ENCODE measurements around the gene SERF2.
A peak's percentile ranks its signal among the peaks of the same experiment; 100 is the strongest.
"Not testable (repeated sequence)": the region's sequence is repeated elsewhere in the genome, so short reads cannot be mapped to it uniquely, and the experiment has no call there.

The SERF2 gene

DNA sequence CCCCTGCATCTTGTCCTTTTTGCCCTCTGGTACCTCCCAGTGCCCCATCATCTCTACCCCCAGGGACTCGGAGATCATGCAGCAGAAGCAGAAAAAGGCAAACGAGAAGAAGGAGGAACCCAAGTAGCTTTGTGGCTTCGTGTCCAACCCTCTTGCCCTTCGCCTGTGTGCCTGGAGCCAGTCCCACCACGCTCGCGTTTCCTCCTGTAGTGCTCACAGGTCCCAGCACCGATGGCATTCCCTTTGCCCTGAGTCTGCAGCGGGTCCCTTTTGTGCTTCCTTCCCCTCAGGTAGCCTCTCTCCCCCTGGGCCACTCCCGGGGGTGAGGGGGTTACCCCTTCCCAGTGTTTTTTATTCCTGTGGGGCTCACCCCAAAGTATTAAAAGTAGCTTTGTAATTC lies 1.5 kb downstream of the SERF2 start:
- no peak for DNase-seq (ENCODE audit: low spot score)

DNA sequence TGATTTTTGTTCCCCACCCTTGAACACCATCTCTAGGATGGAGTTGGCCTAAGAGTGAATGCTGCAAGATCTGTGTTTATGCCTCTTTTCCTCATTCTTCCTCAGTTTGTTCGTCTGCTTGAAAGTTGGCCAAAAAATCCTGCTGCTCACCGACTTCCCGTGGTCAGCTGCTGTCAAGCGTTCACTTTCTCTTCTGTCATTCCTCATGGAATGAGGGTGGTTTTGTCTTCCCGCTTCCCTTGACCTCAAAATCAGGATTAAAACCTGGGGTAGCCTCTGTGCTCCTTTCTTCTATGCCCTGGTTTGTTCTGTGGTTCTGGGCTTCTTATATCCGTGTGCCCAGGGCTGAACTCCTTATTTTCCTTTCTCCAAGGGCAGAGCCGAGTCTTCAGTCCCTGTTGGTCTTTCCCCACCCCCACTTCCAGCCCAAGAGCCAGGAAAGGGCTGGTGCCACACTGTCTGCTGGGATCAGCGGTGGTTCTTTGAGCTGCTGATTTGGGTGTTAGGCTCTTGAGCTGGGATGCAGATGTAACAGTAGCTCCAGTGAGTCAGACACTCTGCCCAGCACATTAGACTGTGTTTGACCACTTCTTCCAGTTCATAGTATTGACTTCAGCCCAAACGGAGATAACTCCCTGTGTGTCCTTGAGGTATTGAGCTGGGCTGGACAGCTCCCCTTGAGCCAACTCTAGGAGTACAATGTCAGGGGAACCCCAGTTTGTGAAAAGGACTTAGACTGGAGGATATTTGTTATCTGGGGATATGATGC lies 2.3 kb downstream of the SERF2 start:
- DNase-seq (ENCODE audit: low spot score) = no peak

DNA sequence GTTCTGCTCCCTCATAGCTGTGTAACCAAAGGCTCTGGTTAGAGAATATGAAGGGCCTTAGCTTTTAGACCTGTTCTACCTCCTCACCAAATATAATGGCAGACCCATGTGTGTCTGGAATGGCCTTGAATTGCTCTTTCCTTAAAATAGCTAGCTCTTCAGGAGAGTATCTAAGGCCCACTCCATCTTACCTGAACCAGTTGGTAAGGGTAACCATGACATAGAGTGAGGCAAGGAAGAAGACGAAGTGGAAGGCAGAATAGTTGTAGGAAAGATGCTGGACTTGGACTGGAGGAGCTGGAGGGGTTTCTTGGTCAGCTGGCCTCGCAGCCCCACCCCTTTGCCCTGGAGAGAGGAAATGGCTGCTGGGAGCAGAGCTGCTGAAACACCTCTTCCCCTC lies 3.1 kb downstream of the SERF2 start:
- DNase-seq (ENCODE audit: low spot score) = no peak

DNA sequence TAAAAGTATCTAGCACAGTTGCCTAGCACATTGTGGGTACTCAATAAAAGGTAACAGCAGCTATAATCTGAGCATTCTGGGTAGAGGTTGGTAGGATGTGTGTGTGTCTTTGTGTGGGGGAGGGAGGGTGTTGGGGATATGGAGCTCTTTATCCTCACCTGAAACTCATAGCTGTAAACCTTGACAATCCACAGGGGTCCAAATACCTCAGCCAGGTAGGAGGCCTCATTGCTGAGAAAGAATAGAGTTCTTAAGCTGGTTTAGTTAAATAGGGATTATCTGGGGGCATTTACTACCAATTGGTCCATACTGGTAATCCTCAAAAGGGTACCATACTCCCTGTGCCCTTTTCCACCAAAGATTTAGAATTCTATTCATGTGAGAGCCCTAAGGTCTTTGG lies 3.9 kb downstream of the SERF2 start:
- DNase-seq (ENCODE audit: low spot score) = no peak

DNA sequence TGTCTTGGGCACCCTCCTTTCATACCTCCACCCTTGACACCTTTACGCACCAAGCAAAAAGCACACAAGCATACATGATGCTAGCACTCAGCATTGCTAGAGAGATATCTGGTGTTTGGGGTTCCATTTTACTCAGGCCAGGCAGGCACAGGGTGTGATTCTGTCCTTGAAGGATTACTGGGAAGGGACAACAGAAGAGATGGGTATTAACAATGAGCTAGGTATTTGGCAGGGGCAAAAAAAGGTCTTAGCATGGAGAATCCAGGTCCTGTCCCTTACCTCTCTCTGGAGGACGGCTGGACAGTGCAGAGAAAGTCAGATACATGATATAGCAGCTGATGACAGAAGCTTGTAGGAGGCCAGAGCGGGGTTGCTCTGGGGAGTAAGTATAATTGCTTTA lies 4.4 kb downstream of the SERF2 start:
- DNase-seq (ENCODE audit: low spot score) = no peak

DNA sequence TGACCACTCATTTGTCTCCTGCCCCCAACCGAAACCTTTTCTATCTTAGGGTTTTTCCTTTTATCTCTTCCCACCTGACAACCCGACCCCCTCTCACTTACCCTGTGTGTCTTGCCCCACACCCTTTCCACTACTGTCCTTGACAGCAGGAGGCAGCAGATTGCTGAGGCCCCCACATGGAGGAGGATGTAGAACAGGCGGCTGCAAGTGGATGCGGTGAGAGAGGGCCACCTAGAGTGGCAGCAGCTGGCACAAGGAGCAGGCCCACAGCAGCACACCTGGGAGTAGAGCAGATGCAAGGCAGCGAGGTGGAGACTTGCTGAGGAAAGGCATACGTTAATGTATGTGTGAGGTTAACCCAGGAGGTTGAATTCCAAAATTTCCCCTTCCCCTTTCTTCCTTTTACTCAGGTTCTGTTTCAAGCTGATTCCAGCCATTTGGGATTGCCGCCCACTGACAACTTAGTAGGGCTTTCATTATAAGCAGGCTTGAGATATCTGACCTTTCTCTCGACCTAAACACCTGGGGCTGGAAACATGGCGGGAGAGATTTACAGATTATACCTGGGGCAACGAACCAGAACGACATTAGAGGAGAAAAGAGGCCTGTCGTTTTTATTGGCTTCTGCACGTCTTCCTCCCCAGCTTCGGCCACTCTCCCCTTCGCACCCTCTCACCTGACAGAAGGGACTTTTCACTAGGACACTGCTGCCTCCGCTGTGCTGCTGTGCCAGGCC lies 7.3 kb downstream of the SERF2 start:
- DNase-seq (ENCODE audit: low spot score) = no peak

DNA sequence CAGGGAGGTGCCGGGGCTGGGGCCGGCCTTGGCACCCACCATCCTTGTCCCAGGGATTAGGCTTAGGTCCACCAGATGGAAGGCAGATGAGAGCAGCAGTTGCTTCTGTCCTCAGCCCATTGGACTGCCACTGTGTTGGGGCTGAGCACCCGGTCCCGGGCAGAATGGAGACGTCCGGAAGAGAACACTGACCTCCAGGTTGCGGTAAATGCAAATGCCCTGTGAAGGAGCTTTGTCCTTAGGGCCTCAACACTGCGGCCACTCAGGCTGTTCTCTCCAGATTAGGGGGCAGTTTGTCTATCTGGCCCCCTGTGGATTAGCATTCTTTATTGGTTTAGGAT lies 7.8 kb downstream of the SERF2 start, which contains the start of gene SERINC4:
SERINC4 (minus strand) TSS at position 276 of the 341 bp plus-strand sequence; CDS start at position 42, 234 bp downstream.
- DNase-seq (ENCODE audit: low spot score) = no peak

DNA sequence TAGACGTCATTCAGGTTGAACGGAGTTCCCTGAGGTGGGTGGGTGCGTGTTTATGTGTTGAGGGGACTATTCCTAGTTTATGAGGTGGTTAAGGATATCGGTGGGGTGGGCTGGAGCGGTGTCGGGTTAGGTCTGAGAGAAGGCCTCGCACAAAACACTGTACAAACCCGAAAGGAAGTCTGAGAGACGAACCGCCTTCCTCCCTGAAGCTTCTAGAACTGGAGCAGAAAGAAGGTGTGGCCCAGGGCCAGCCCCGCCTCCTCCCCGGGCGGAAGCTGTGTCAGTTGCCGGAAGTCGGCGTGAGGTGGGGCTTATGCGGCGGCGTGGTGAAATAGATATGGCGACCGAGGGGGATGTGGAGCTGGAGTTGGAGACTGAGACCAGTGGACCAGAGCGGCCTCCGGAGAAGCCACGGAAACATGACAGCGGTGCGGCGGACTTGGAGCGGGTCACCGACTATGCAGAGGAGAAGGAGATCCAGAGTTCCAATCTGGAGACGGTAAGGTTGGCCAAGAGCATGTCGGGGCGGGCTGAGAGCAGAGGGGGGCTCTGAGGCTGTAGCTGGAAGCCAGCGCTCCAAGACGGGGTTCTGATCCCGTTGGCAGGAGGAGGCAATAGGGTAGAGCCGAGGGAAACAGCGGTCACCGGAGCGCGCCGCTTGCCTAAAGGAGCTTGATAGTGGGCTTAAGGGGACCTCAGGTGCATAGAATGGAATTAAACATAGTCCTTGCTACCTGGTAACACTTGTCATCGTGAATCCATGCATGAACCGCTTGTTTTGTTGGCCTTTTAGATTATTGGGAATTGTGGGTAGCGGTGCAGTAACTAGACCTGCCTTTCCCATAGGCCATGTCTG lies 8.4 kb downstream of the SERF2 start, which contains the start of gene HYPK:
HYPK (plus strand) TSS at position 314 of the 856 bp plus-strand sequence; CDS start at position 338, 24 bp downstream.
- peak; percentile 94 for DNase-seq (ENCODE audit: low spot score)

DNA sequence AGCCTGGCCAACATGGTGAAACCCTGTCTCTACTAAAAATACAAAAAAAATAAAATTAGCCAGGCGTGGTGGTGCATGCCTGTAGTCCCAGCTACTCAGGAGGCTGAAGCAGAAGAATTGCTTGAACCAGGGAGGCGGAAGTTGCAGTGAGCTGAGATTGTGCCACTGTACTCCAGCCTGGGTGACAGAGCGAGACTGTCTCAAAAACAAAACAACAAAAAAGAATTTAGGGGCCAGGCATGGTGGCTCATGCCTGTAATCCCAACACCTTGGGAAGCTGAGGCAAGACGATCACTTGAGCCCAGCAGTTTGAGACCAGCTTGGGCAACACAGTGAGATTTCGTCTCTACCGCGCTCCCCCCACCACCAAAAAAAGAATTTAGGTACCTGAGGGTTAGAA lies 10.6 kb downstream of the SERF2 start:
- DNase-seq (ENCODE audit: low spot score) = not testable (repeated sequence)

DNA sequence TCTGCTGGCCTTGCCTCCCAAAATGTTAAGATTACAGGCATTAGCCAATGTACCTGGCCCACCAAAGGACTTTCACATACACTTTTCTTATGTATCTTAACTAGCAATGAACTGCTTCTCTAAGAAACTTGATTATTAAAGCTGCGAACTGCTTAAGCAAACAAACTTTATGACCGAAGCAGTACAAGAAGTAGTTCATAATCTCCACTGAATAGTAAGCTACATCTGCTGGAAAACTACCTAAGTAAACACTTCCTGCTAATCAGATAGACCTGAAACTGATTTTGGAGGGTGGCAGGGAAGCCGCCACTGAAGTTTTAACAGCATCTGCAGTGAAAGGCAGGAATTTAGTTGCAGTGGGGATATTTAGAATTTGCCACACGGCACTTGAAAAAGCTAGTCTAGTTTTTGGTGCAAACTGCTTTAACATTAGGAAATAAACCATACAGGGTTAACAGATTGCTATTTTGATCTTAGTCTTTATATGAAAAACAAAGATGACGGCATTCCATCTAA lies 16.4 kb downstream of the SERF2 start:
- no peak for DNase-seq (ENCODE audit: low spot score)

DNA sequence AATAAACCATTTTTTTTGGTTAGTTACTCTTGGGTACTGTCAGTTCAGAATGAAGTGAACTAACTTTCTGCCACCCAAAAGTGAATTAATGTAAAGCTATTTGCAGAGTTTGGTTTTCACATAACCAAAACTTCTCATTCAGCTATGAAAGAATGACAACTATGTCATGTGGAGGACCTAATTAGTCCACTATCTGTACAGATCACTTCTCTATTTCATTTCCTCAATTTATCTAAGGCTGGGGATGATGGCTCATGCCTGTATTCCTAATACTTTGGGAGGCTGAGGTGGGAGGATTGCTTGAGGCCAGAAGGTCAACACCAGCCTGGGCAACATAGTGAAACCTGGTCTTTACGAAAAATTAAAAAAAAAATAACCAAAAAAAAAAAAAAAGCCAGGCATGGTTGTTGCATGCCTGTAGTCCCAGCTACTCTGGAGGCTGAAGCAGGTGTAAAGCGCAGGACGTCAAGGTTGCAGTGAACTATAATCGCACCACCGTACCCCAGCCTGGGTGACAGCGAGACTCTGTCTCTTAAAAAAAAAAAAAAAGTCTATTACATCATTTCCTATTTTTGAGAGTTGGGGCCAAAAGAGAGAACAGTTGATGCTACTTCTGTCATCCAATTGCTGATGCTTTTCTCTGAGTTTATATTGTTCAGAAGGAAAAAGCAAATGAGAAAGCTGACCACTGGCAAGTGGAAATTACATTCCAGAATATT lies 17.0 kb downstream of the SERF2 start:
- DNase-seq (ENCODE audit: low spot score) = no peak

DNA sequence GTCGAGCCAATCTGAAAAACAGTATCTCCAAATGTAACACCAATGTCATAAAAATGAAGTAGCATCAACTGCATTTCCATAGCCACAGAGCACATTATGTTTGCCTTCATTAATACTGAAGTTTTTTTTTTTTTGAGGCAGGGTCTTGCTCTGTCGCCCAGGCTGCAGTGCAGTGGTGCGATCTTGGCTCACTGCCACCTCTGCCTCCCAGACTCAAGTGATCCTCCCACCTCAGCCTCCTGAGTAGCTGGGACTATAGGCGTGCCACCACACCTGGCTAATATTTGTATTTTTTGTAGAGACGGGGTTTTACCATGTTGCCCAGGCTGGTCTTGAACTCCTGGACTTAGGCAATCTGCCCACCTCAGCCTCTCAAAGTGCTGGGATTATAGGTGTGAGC lies 22.9 kb downstream of the SERF2 start:
- DNase-seq (ENCODE audit: low spot score) = not testable (repeated sequence)

DNA sequence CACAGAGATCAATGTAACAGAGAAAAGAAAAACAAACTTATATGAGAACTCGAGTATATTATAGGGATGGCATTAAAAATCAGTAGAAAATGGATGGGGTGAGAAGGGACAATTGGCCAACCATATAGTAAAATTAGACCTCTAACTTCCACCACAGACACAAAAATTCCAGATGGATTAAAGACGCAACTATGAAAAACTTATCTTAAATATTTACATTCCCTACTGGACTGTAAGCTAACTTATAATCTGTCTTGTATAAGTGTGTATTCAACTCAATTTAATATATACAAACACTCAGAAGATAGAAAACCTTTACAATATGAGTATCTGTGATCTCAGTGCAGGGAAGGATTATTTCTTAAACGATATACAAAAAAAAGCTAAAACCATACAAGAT lies 29.4 kb downstream of the SERF2 start:
- no peak for DNase-seq (ENCODE audit: low spot score)

DNA sequence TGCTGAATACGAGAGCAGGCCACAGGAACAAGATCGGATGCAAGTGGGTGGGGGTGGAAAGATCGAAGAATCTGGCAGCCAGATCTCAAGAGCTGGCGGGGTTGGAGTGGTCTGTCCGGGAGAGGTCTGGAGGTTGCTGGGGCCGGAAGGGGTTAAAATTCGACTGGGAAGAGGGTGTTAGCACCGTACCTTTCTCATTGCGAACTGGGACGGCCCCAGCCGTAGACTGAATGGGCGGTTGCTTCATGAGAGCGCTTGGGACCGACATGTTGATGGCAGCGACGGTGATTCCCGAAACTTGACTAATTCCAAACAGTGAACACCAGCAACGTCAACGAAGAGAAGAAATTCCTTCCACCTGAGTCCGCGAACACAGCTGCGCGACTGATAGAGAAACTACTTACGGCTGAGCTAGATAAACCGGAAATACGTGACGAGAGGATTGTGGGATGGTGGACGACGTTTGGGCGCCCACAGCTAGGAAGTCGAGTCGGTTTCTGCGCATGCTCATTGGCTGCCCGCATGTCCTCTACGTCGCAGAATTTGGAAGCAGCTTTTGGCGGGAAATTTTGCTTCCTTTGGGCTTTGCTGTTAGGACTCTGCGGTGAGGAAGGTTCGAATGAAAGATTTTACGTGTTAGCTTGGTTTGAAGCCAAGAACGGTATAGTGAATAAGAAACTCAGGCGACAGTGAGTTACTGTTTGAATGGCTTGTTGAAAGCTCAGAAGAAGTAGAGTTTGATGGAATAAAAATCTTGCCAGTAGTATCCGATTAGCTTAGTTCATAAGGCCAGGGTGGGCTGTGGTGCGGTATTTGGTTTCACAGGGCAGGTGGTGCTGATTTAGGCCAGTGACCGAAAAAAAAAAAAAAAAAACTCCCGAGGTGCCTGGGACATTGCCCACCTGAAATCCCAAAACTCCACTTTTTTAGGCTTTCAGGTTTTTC lies 32.5 kb downstream of the SERF2 start, which contains the start of gene MFAP1:
MFAP1 (minus strand) TSS at position 389 of the 945 bp plus-strand sequence; CDS start at position 268, 121 bp downstream.
- DNase-seq (ENCODE audit: low spot score) = peak; percentile 89

DNA sequence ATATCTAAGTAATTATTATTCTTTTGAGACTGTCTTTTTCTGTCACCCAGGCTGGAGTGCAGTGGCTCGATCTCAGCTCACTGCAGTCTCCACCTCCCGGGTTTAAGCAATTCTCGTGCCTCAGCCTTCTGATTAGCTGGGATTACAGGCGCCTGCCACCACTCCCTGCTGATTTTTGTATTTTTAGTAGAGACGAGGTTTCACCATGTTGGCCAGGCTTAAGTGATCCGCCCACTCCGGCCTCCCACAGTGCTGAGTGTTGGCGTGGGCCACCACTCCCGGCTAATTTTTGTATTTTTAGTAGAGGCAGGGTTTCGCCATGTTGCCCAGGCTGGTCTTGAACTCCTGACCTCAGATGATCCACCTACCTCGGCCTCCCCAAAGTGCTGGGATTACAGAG lies 33.2 kb downstream of the SERF2 start:
- DNase-seq (ENCODE audit: low spot score) = not testable (repeated sequence)

DNA sequence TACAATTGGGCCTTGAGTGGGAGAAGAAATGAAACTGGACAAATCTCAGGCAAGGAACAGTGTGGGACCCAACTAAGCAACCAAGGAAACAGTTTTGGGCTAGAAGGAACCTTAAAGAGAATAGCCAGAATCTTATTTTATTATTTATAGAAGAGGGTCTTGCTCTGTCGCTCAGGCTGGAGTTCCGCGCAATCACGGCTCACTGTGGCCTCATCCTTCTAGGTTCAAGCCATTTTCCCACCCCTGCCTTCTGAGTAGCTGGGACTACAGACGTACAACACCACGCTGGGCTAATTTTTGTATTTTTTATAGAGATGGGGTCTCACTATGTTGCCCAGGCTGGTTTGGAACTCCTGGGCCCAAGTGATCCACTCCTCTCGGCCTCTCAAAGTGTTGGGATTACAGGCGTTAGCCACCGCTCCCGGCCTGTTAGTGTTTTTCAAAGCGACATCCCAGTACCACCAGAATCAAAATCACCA lies 33.9 kb downstream of the SERF2 start:
- no peak for DNase-seq (ENCODE audit: low spot score)

DNA sequence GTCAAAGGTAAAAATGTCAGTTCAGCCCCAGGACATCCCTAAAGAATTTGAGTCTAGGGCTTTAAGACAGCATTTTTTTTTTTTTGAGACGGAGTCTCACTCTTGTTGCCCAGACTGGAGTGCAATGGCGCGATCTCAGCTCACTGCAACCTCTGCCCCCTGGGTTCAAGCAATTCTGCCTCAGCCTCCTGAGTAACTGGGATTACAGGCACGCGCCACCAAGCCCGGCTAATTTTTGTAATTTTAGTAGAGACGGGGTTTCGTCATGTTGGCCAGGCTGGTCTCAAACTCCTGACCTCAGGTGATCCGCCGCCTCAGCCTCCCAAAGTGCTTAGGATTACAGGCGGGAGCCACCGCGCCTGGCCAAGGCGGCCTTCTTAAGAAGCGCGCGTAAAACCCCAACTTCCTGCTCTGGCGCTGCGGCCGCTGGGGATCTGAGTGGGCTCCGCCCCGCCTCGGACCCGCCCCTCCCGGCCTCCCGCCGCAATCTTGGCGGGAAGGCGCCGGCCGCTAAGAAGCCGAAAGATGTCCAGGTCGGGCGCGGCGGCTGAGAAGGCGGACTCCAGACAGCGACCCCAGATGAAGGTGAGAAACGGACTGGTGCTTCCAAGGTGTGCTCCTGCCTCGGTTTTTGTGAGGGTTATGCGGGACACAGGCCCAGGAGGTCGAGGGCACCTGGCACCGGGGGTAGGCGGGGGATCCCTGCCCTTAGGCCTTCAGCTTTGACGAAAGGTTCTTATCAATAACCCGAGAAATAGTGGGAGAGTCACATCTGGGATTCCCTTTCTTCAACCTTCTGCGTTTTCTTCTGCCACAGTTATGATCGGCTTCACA lies 34.6 kb downstream of the SERF2 start, which contains the start of gene WDR76:
WDR76 (plus strand) TSS at position 495 of the 834 bp plus-strand sequence; CDS start at position 526, 31 bp downstream.
- peak; percentile 82 for DNase-seq (ENCODE audit: low spot score)

DNA sequence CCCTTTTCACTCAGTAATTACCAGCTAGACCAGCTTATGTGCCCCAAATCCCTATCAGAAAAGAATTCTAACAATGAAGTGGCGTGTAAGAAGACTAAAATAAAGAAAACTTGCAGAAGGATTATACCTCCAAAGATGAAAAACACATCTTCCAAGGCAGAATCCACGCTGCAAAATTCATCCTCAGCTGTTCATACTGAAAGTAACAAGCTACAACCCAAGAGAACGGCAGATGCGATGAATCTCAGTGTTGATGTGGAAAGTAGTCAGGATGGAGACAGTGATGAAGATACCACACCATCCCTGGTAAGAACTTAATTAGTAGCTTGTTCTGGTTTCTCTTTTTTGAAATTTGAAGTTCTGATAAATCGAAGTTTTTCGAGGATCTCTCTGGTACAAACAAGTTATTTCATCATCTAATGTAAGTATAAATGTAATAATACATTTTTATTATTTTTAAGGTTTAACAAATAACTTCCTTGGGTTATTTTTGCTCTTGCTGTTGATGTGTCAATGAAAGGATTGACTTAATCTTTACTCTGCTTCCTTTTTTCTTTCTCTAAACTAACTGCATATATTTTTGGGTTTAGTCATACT lies 36.0 kb downstream of the SERF2 start:
- DNase-seq (ENCODE audit: low spot score) = no peak
